Renal pelvis (tissue), 4 donors: Measurements from ENCODE around the gene DHRS12. TPM values are rescaled to one million over a fixed set of nuclear protein-coding genes. Genes with fewer than 3 reads are reported as not detected.

Experiments used
- DNase-seq: peaks from one replicate; pipeline ENCODE4 v3.0.0-alpha.2; 2013
- polyA plus RNA-seq, 3 donors: library from polyadenylated mRNA; unstranded; fragments of 120-200 nt; gene quantifications; one replicate each; pipeline ENCODE4 v1.2.1, GENCODE V29; 2013; ENCODE audit not compliant: insufficient read length in 3 of 3

The DHRS12 gene
- polyA plus RNA-seq, 3 donors, result 19.7 to 26.1 (median 20.9) TPM

DNA sequence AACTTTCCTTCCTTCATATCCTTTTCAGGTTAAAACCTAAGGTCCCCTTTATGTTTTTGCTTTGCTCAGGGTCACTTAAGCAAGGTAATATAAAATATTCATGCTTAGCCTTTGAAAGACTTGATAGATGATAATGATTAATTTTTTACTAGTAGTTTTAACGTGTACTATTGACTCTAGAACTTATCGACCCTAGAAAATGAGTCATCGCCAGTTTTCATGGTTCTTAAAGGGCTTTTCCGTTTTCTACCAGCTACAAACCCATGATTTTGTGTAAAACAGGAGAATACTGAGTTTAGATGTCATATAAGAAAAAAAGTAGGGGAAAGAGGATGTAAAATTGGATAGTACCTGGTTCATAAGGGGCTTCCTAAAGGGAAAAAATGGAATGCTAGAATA is 75.7 kb downstream of the DHRS12 start:
- no peak for DNase-seq

DNA sequence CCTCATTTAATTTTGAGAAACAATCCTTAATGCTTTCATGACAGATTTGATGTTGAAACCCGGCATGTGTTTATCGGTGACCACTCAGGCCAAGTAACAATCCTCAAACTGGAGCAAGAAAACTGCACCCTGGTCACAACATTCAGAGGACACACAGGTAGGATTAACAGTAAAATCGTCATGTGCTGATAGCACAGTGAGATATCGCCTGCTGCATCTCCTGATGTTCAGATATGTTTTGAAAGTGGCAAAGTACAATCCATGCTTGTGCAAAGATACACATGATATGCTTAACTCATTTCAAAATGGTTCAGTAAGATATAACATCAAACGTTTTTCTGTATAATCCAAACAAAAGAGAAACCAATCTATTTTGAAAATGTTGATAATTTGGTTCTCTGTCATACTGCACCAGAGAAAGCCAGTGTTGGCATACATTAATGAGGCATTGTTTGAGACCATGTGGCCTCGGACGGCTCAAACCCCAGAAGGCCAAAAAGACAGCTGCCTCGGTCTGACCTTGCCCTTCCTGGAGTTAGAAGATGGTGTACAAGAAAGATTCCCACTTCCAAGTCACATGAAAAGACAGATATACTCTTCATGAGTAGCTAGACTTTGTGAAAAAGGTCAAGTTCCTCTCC is 76.2 kb downstream of the DHRS12 start:
- DNase-seq, result no peak

DNA sequence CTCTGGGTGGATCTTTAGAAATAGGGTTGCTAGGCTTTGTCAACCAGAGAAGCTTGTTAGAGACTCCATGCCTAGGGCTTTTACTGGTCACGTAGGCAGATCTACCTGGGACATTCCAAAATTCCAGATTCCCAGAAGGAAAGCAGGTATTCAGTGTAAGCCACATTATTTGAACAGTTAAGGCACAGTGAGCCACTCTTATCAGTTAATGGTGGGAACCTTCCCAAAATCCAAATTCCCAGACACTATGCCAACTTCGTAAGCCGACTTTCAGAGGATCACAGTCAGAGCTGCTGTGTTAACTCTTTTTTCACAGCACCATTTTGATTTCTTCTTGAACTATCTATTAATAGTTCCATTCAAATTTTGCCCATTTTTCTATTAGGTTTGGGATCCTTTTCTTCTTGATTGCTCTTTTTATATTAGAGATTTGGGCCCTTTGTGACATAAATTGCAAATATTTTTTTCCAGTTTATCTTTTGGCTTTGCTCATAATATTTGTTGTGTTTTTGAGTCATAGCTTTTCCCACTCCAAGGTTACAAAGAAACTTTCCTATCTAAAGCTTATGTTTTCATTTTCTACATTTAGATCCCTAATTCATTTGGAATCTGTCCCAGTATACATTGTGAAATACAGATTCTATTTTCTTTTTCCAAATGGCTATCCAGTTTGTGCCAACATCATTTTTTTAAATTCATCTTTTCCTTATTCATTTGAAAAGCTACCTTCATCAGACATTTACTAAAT is 77.3 kb downstream of the DHRS12 start:
- DNase-seq, result no peak

DNA sequence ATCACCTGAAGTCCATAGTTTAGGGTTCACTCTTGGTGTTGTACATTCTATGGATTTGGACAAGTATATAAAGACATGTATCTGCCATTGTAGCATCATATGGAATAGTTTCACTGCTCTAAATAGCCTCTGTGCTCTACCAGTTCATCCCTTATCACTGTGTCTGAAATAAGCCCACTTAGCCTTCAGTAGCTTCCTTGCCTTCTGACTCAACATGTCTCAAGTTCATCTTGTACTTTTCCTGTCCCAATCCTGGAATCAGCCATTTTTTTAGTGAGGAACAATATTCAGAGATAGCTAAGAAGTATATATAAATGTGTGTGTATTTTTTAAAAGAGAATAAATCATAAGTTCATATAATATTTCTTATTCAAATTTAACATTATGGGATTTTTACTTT is 79.2 kb downstream of the DHRS12 start:
- DNase-seq, result no peak

DNA sequence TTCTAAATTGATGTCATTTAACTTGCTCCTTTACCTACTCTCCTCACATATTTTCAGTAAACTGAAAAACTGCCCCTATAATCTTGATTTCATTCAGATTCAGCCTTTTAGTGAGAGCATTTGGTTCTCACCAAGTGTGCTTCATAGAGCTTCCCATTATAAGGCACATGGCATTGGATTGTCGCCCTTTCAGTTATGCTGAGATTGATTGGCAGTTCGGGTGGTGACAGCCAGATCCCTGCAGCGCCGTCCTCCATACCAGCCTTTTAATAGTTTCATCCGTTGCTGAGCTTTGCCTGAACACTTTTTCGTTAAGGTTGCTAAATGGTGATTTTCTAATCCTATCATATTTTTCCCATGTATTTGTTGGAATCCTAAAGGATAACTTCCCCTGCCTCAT is 80.4 kb downstream of the DHRS12 start:
- no peak for DNase-seq

DNA sequence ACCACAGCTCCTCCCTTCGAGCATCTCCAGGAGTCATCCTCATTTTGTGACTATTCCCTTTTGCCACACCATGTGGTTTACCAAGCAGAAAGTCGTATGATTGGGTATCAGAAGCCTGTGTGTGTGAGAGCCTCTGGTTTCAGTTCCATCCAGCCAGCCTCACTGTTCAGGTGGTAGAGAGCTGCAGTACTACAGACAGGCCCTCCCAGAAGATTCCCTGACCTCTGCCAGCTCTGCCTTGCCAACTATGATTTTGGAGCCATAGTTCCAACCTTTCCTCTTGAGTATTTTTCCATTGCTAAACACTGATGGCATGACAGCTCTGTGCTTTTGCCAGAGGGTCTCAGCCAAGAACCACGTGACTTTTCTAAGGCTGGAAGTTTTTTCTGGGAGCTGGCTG is 82.5 kb downstream of the DHRS12 start:
- no peak for DNase-seq

DNA sequence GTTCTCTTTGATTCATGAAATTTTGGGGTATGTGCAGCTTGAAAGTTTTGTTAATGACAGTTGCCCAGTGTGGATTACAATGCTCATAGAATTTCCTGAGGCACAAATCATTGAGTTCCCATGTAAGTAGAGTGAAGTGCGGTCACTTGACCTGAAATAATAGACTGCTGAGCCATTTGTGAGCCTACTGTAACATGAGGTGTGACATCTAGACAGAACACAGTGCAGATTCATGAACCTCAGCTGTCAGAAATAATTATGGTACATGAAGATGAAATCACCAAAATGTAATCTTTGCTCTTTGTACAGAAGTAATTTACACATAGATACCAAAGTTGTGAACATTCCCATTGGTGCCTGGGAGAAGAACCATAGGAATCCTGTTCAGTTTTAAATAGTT is 84.6 kb downstream of the DHRS12 start:
- peak; percentile 12 for DNase-seq

Other genes starting within 250 kb of the DHRS12 start
- gene WDFY2, start 219.7 kb downstream of the DHRS12 start, polyA plus RNA-seq, result 10 to 100 TPM; 10.4 to 21.0 (median 20.1) TPM
- under 1 TPM; 0.26 to 0.70 (median 0.65) TPM for gene TMEM272, start 41.0 kb upstream of the DHRS12 start, polyA plus RNA-seq
- gene CCDC70, start 57.8 kb upstream of the DHRS12 start, polyA plus RNA-seq, result under 1 TPM in 1 of 3 donors, not detected in 2; 0.14 TPM
- gene ATP7B, start 207.3 kb upstream of the DHRS12 start, polyA plus RNA-seq, result 10 to 100 TPM; 18.2 to 28.1 (median 24.7) TPM
- gene ALG11, start 208.2 kb upstream of the DHRS12 start, polyA plus RNA-seq, result 10 to 100 TPM; 25.6 to 36.8 (median 28.1) TPM
- gene UTP14C, start 220.5 kb upstream of the DHRS12 start, polyA plus RNA-seq, result 10 to 100 TPM; 29.2 to 34.9 (median 30.5) TPM